Hematopoietic multipotent progenitor cell treated with erythropoietin and hydrocortisone succinate and interleukin-3 and kit ligand, for 6 days (in vitro differentiated cells): Measurements from ENCODE around the gene TMED7.
"Not testable (repeated sequence)": the region's sequence is repeated elsewhere in the genome, so short reads cannot be mapped to it uniquely, and the experiment has no call there.

ENCODE experiments used
- DNase-seq: peaks from one replicate; pipeline ENCODE4 v3.0.0-alpha.2; 2015

The TMED7 gene

DNA sequence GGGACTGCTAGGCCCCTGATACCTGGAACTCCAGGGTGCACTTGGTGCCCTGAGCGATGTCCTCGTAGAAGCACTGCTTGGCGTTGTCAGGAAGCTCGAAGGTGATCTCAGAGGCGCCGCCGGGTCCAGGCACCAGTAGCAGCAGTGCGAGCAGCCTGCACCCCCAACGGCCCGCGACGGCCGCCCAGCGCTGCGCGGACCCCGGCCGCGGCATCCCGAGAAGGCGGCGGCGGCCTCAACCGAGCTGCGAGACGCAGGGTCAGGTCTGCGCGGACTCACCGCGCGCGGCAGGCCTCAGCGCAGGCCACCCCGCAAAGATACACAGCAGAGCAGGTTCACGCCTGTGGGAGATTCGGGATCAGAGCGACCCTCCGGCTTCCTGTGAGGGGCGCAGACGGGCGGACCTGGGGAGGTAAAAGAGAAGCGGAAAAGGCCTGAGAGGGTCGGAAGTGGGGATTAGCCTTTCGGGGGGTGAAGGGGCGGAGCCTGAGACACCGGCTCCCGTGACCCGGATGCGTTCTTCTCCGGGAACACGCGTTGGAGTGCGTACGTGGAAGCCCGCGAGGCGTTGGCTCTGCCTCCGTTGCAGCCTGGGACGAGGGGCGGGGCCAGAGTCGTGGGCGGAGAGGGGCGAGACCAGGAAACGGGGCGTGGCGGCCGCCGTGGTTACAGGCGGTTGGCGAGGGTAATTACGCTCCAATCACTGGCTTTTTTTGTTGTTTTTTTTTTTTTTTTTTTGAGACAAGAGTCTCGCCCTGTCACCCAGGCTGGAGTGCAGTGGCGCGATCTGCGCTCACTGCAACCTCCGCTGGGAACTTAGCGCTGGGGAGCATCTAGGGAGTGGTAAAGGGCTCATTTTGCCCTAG is at the start of gene TMED7:
Gene TMED7, minus strand, starts transcription at position 458 of the 866 bp plus-strand sequence. Its CDS starts 244 bp downstream, at position 214.
- peak; percentile 99 for DNase-seq

- DNase-seq, result not testable (repeated sequence)
Measured at GRCh38 chr5:115674782-115675181, 48.9 kb upstream of the TMED7 start.

GRCh38 chr5:115673596-115673995 is 47.8 kb upstream of the TMED7 start:
- DNase-seq, result no peak

DNA sequence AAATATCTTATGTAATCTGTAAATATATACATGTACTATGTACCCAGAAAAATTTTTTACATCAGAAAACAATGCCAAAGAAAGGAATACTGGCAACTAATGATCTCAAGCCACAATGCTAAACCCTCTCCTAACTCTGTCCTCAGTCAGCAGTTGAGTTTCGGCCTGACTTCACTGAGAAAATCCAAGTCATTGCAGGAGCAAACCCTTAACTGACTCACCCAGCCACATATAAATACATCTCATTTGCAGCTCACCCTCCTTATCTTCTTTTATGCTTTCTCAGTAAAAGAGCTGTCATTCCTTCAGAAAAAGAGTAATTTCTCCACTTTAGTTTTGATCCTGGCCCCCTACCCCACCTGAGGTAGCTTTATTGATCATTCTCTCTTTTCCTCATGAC is 46.1 kb upstream of the TMED7 start:
- DNase-seq, result no peak

DNA sequence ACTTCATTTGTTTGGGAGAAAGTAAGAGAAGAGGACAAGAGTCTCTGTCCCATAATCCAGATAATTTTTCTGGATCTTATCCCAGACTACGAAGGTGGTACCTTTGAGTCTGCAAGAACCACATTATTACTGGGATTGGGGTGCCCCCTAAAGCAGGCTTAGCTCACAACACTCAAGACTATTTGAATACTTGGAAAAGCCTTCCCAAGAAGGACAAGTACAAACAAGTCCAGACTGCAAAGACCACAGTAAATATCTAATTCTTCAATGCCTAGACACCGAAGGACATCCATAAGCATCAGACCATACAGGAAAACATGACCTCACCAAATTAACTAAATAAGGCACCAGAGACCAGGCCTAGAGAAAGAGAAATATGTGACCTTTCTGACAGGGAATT is 40.2 kb upstream of the TMED7 start:
- DNase-seq, result no peak

DNA sequence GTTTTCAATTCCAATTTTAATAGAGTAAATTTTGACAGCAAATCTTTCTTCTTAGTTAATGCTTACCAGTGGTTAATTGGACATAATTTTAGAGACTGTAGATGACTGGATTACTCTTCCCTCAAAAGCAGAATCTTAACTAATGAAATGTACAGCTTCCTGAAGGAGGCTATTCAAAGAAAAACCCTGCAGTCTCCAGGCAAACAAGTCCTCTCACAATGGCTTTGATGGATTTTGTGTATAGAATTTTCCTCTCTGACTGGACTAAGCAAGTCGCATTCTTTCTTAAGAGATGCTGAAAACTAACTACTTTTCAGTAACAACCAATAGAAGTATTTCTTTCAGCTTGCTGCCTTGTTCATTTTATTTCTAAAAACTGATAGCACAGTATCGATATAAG is 35.7 kb upstream of the TMED7 start:
- no peak for DNase-seq

GRCh38 chr5:115661101-115661500 is 35.3 kb upstream of the TMED7 start:
- DNase-seq, result no peak

DNA sequence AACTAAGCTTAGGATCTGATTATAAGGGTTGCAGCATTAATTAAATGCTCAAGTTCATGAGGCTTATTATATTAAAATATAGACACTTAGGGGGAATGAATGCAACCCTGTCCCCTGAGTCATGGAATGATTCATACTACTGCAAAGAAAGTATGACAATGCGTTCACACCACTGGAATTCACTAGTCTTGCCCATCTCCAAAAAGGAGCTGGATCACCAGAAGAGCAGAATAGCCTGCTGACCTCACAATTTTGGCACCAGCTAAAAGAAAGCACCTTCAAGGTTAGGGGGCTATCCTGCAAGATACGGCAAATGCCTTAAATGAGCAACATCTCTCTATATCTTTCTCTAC is 32.0 kb upstream of the TMED7 start:
- no peak for DNase-seq

DNA sequence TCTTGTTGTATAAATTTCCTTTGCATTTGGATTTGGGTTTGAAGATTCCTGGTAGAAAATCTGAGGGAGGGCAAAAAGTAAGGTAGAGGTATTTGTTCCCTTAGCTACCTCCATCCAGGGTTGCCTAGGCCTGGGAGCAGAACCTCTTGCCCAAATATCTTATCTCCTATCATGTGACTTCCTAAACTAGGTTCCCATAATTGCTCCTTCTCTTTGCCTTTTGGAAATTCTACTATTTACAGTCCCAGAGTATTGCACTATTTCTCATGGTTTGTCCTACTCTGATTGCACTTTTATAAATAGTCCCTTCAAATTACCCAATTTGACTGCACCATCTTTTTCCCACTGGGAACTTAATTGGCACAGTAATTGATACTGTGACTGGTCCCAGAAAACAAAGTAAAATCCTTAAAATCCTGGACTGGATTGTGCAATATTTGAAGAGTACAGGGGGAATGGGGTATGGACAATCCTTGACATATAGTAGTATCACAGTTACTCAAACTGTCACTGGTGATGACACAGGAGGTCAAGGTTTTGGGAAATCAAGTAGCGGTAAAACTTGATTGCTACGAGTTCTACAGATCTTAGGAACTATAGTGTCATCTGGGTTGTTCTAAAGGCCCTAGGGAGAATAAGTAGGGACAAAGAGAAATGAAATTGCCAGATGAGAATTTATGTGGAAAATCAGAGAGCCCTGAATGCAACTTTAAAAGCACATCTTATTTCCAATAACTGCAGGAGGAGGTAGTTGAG is 31.5 kb upstream of the TMED7 start:
- DNase-seq, result no peak

DNA sequence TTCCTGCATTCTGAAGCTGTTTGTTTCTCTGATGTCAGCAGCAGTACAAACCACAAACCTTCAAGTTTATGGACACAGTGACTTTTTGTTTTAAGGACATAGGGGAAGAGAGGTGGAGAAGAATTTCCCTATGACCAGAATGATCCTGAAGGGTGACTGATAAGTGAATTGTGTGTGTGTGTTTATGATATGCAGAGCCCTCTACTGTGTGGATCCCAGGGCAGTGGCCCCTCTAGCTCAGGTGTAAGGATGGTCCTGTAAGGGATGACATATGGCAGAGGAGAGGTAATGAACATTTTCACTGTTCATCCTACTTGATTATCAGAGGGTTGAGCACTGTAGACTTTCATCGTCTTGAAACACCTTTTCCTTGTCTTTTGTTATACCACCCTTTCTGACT is 30.6 kb upstream of the TMED7 start:
- no peak for DNase-seq

GRCh38 chr5:115655994-115656393 is 30.2 kb upstream of the TMED7 start:
- no peak for DNase-seq

- DNase-seq, result no peak
Measured at GRCh38 chr5:115649541-115649940, 23.7 kb upstream of the TMED7 start.

GRCh38 chr5:115648056-115648455 is 22.2 kb upstream of the TMED7 start:
- DNase-seq, result no peak

DNA sequence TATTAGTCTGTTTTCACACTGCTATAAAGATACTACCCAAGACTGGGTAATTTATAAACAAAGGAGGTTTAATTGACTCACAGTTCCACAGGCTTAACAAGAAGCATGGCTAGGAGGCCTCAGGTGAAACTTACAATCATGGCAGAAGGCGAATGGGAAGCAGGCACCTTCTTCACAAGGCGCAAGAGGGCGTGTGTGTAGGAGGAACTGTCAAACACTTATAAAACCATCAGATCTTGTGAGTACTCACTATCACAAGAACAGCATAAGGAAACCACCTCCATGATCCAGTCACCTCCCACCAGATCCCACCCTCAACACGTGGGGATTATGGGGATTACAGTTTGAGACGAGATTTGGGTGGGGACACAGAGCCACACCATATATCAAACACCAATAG is 19.6 kb upstream of the TMED7 start:
- not testable (repeated sequence) for DNase-seq

DNA sequence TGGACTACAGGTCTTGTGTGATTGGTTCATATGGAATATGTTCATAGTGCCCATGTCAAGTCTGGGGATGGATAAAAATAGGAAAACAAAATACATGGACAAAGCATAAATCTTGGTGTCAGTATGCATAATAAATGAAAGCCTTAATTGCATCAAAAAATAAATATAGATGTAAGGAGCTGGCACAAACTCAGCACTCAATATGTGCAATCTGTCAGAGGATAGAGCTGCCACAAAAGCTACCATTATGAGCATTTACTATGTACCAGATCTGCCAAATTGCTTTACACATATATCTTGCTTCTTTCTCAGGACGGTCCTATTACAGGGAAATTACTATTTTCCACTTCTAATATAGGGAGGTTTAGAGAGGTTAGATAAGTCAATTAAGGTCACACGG is 18.2 kb upstream of the TMED7 start:
- no peak for DNase-seq

- no peak for DNase-seq
Measured at GRCh38 chr5:115641948-115642347, 16.1 kb upstream of the TMED7 start.

DNA sequence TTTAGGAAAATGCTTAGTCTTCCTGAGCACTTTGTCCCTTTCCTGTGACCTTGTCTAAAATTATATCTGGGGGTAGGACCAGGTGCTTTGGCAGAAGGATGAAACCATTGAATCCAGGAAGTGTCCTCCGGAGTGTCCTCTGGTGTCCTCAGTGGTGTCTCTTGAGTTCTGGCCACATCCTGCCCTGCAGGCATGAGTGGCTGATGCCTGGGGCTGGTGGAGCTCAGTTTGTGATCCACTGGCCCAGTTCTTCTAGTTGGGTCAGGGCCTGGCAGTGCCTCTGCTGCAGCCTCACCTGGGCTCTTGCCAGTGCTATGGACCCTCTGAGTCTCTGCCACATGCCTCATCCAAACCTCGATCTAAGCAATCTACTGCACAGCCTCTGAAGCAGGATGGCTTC is 14.4 kb upstream of the TMED7 start:
- DNase-seq, result no peak

GRCh38 chr5:115639377-115639776 is 13.5 kb upstream of the TMED7 start:
- DNase-seq, result no peak

DNA sequence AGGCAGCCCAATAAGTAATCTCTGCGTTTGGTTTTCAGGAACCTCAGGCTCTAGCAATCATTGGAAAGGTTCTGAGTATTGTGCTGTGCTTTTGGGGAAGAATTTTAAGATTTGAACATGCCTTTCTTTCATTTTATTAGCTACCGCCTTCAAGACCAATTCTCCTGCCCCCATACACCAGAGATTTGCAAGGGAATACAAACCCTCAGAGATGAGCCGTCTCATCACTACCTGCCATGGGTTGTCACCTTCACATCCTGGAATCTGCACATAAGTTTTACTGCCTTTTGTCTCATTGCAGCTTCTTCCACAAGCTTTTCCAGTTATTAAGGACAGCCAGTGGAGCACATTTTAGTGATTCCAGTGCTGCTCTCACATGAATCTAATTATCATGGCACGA is 11.7 kb upstream of the TMED7 start:
- DNase-seq, result no peak

- DNase-seq, result no peak
Measured at GRCh38 chr5:115636008-115636407, 10.2 kb upstream of the TMED7 start.

- peak; percentile 97 for DNase-seq
Measured at GRCh38 chr5:115634343-115635132, 8.7 kb upstream of the TMED7 start.

- no peak for DNase-seq
Measured at GRCh38 chr5:115629903-115630302, 4.1 kb upstream of the TMED7 start.

GRCh38 chr5:115627295-115627865 is 1.5 kb upstream of the TMED7 start:
- peak; percentile 34 for DNase-seq
